Trophoblast cell (in vitro differentiated cells and primary cell): ENCODE data around the gene ATP8A2.

Experiments
- DNase-seq, 2 donors: peaks; one replicate each; pipeline ENCODE4 v3.0.0-alpha.2; 2016
- H2AFZ ChIP-seq: 2 replicates; pipeline ENCODE4 v1.6.1; 2013; ENCODE audit warnings: low read length, moderate library complexity, mild to moderate bottlenecking; ENCODE audit not compliant: insufficient read depth, poor library complexity
- H2AK5ac ChIP-seq: 2 replicates; pipeline ENCODE4 v1.6.1; 2013; ENCODE audit warnings: mild to moderate bottlenecking, low read length
- H2BK120ac ChIP-seq: 2 replicates; pipeline ENCODE4 v1.6.1; 2013; ENCODE audit warnings: low read length, mild to moderate bottlenecking, moderate library complexity; ENCODE audit not compliant: insufficient read depth, poor library complexity
- H2BK12ac ChIP-seq: 2 replicates; pipeline ENCODE4 v1.6.1; 2013; ENCODE audit warnings: mild to moderate bottlenecking, low read length, moderate library complexity
- H2BK5ac ChIP-seq: 2 replicates; pipeline ENCODE4 v1.6.1; 2013; ENCODE audit warnings: low read length, low read depth, moderate library complexity, mild to moderate bottlenecking; ENCODE audit not compliant: poor library complexity
- H3K14ac ChIP-seq: 2 replicates; pipeline ENCODE4 v1.6.1; 2013; ENCODE audit warnings: mild to moderate bottlenecking, low read length
- H3K18ac ChIP-seq: 2 replicates; pipeline ENCODE4 v1.6.1; 2013; ENCODE audit warnings: mild to moderate bottlenecking, low read length
- H3K23ac ChIP-seq: 2 replicates; pipeline ENCODE4 v1.6.1; 2013; ENCODE audit warnings: low read length
- H3K27ac ChIP-seq: 2 replicates; pipeline ENCODE4 v1.5.1; 2013; ENCODE audit warnings: low read depth, mild to moderate bottlenecking, inconsistent platforms, low read length, moderate library complexity
- H3K27me3 ChIP-seq: 2 replicates; pipeline ENCODE4 v1.6.1; 2013; ENCODE audit warnings: inconsistent platforms, mild to moderate bottlenecking, low read length, moderate library complexity; ENCODE audit not compliant: insufficient read depth
- H3K36me3 ChIP-seq, 2 experiments: 1 replicate in 1 of 2; 2 replicates in 1 of 2; pipeline ENCODE4 v1.6.1; 2013; ENCODE audit warnings: low read length in 2 of 2, mild to moderate bottlenecking in 2 of 2, moderate library complexity in 1 of 2; ENCODE audit not compliant: insufficient read depth in 2 of 2, control insufficient read depth in 1 of 2
- H3K4ac ChIP-seq: 2 replicates; pipeline ENCODE4 v1.6.1; 2013; ENCODE audit warnings: low read depth, mild to moderate bottlenecking, low read length, moderate library complexity
- H3K4me1 ChIP-seq, 2 experiments: 1 replicate in 1 of 2; 2 replicates in 1 of 2; pipeline ENCODE4 v1.6.1; 2013; ENCODE audit warnings: low read length in 2 of 2, mild to moderate bottlenecking in 2 of 2, moderate library complexity in 1 of 2; ENCODE audit not compliant: insufficient read depth in 2 of 2, control insufficient read depth in 1 of 2
- H3K4me2 ChIP-seq: 2 replicates; pipeline ENCODE4 v1.6.1; 2013; ENCODE audit warnings: inconsistent platforms, mild to moderate bottlenecking, low read length, moderate library complexity
- H3K4me3 ChIP-seq: 2 replicates; pipeline ENCODE4 v1.5.1; 2013; ENCODE audit warnings: mild to moderate bottlenecking, low read depth, low read length, inconsistent platforms
- H3K79me1 ChIP-seq: one replicate; pipeline ENCODE4 v1.6.1; 2013; ENCODE audit warnings: low read length
- H3K79me2 ChIP-seq: 2 replicates; pipeline ENCODE4 v1.6.1; 2013; ENCODE audit warnings: low read length, mild to moderate bottlenecking; ENCODE audit not compliant: control insufficient read depth, insufficient read depth, poor library complexity
- H3K9ac ChIP-seq: 2 replicates; pipeline ENCODE4 v1.6.1; 2013; ENCODE audit warnings: mild to moderate bottlenecking, low read length
- H3K9me3 ChIP-seq: 2 replicates; pipeline ENCODE4 v1.6.1; 2013; ENCODE audit warnings: low read depth, mild to moderate bottlenecking, control low read depth, inconsistent platforms, low read length; ENCODE audit not compliant: insufficient read depth
- H4K12ac ChIP-seq: 2 replicates; pipeline ENCODE4 v1.6.1; 2013; ENCODE audit warnings: low read depth, mild to moderate bottlenecking, low read length, moderate library complexity
- H4K8ac ChIP-seq: 2 replicates; pipeline ENCODE4 v1.6.1; 2013; ENCODE audit warnings: low read depth, mild to moderate bottlenecking, low read length, moderate library complexity
- H4K91ac ChIP-seq: one replicate; pipeline ENCODE4 v1.6.1; 2013; ENCODE audit warnings: low read depth, mild to moderate bottlenecking, low read length, moderate library complexity
- WGBS: extraction: QIAGEN DNeasy Blood & Tissue Kit; methylation state at CpG from one replicate; pipeline ENCODE4 v1.1.7; 2013; ENCODE audit warnings: missing lambda C conversion rate; ENCODE audit not compliant: insufficient read length, insufficient coverage; ENCODE audit errors: extremely low coverage; 5-methylcytosine and 5-hydroxymethylcytosine counted together

Gene ATP8A2

GRCh38 chr13:25581351-25581750 lies 209.6 kb downstream of the ATP8A2 start:
- no peaks in the 10 kb centered on the region for H3K79me2 ChIP-seq
- no peak for DNase-seq
- no peak overlapping the region for H2AFZ ChIP-seq
- H3K14ac ChIP-seq = no peak overlapping the region
- H3K27ac ChIP-seq = no peak overlapping the region
- H3K4me3 ChIP-seq = no peak overlapping the region
- no peak overlapping the region for H2AK5ac ChIP-seq
- no peak overlapping the region for H3K9ac ChIP-seq
- no peaks in the 10 kb centered on the region for H3K36me3 ChIP-seq
- no peaks in the 10 kb centered on the region for H3K79me1 ChIP-seq
- no peak overlapping the region for H2BK12ac ChIP-seq
- H4K91ac ChIP-seq = no peak overlapping the region
- H2BK120ac ChIP-seq = no peak overlapping the region
- no peak overlapping the region for H3K18ac ChIP-seq
- no peak overlapping the region for H4K8ac ChIP-seq
- H3K4me2 ChIP-seq = no peak overlapping the region
- H4K12ac ChIP-seq = no peak overlapping the region
- H3K4ac ChIP-seq = no peak overlapping the region
- H3K9me3 ChIP-seq = no peaks in the 10 kb centered on the region
- WGBS = no CpG with 5 or more reads among the region's 2 CpGs
- H2BK5ac ChIP-seq = no peak overlapping the region
- no peak overlapping the region for H3K23ac ChIP-seq
- no peaks in the 10 kb centered on the region for H3K27me3 ChIP-seq
- no peaks in the 10 kb centered on the region for H3K4me1 ChIP-seq

GRCh38 chr13:25584087-25584486 lies 212.3 kb downstream of the ATP8A2 start:
- H3K79me1 ChIP-seq = no peaks in the 10 kb centered on the region
- no peaks in the 10 kb centered on the region for H3K79me2 ChIP-seq
- H2BK12ac ChIP-seq = no peak overlapping the region
- H3K9me3 ChIP-seq = no peaks in the 10 kb centered on the region
- H3K4me3 ChIP-seq = no peak overlapping the region
- no peak overlapping the region for H3K23ac ChIP-seq
- H2AFZ ChIP-seq = no peak overlapping the region
- no peaks in the 10 kb centered on the region for H3K4me1 ChIP-seq
- H4K12ac ChIP-seq = no peak overlapping the region
- no peaks in the 10 kb centered on the region for H3K27me3 ChIP-seq
- no peak for DNase-seq
- H2BK5ac ChIP-seq = no peak overlapping the region
- no peak overlapping the region for H2AK5ac ChIP-seq
- no peak overlapping the region for H3K18ac ChIP-seq
- no peak overlapping the region for H3K9ac ChIP-seq
- H3K36me3 ChIP-seq = no peaks in the 10 kb centered on the region
- WGBS = no CpG with 5 or more reads among the region's 6 CpGs
- H2BK120ac ChIP-seq = no peak overlapping the region
- no peak overlapping the region for H3K14ac ChIP-seq
- H4K8ac ChIP-seq = no peak overlapping the region
- H3K4me2 ChIP-seq = no peak overlapping the region
- H4K91ac ChIP-seq = no peak overlapping the region
- no peak overlapping the region for H3K4ac ChIP-seq
- no peak overlapping the region for H3K27ac ChIP-seq

GRCh38 chr13:25585000-25585399 lies 213.2 kb downstream of the ATP8A2 start:
- Histone ChIP-seq H3K27me3 (no peaks in the 10 kb centered on the region), H4K8ac (no peak overlapping the region), H2BK5ac (no peak overlapping the region), H3K4me3 (no peak overlapping the region), H3K23ac (no peak overlapping the region), H2AFZ (no peak overlapping the region), H3K36me3 (no peaks in the 10 kb centered on the region), H3K4me1 (no peaks in the 10 kb centered on the region), H2BK120ac (no peak overlapping the region), H3K9me3 (no peaks in the 10 kb centered on the region), H3K9ac (no peak overlapping the region), H3K18ac (no peak overlapping the region), H3K79me2 (no peaks in the 10 kb centered on the region), H3K4ac (no peak overlapping the region), H4K12ac (no peak overlapping the region), H4K91ac (no peak overlapping the region), H3K27ac (no peak overlapping the region), H2AK5ac (no peak overlapping the region), H3K79me1 (no peaks in the 10 kb centered on the region), H2BK12ac (no peak overlapping the region), H3K4me2 (no peak overlapping the region), H3K14ac (no peak overlapping the region)
- no peak for DNase-seq
- no CpG with 5 or more reads among the region's 5 CpGs for WGBS

GRCh38 chr13:25587326-25587980 lies 215.7 kb downstream of the ATP8A2 start:
- WGBS = no CpG with 5 or more reads among the region's 1 CpG

More at GRCh38 chr13:25587326-25587980, 215.7 kb downstream of the ATP8A2 start:
- Histone ChIP-seq H2BK12ac (no peak overlapping the region), H3K36me3 (no peaks in the 10 kb centered on the region), H3K14ac (no peak overlapping the region), H2AFZ (no peak overlapping the region), H3K79me1 (no peaks in the 10 kb centered on the region), H3K4me3 (no peak overlapping the region), H3K9me3 (no peaks in the 10 kb centered on the region), H3K4ac (no peak overlapping the region), H2BK5ac (no peak overlapping the region), H4K8ac (no peak overlapping the region), H3K9ac (no peak overlapping the region), H3K23ac (no peak overlapping the region), H3K4me2 (no peak overlapping the region), H3K27ac (no peak overlapping the region), H2BK120ac (no peak overlapping the region), H4K12ac (no peak overlapping the region), H2AK5ac (no peak overlapping the region), H3K4me1 (no peaks in the 10 kb centered on the region), H4K91ac (no peak overlapping the region), H3K27me3 (no peaks in the 10 kb centered on the region), H3K79me2 (no peaks in the 10 kb centered on the region), H3K18ac (no peak overlapping the region)
- no peak for DNase-seq
